Stimulated activated CD4-positive, alpha-beta T cell treated with anti-CD3 and anti-CD28 coated beads, Interleukin-1b, Interleukin-23, amount 100 ng/mL, for 1 hour (primary cell): Measurements from ENCODE around the gene OGG1.

ENCODE experiments used
- DNase-seq, 2 donors: peaks; one replicate each; pipeline ENCODE4 v3.0.0-alpha.2; 2020; ENCODE audit warnings: low read depth in 2 of 2

Gene OGG1

DNA sequence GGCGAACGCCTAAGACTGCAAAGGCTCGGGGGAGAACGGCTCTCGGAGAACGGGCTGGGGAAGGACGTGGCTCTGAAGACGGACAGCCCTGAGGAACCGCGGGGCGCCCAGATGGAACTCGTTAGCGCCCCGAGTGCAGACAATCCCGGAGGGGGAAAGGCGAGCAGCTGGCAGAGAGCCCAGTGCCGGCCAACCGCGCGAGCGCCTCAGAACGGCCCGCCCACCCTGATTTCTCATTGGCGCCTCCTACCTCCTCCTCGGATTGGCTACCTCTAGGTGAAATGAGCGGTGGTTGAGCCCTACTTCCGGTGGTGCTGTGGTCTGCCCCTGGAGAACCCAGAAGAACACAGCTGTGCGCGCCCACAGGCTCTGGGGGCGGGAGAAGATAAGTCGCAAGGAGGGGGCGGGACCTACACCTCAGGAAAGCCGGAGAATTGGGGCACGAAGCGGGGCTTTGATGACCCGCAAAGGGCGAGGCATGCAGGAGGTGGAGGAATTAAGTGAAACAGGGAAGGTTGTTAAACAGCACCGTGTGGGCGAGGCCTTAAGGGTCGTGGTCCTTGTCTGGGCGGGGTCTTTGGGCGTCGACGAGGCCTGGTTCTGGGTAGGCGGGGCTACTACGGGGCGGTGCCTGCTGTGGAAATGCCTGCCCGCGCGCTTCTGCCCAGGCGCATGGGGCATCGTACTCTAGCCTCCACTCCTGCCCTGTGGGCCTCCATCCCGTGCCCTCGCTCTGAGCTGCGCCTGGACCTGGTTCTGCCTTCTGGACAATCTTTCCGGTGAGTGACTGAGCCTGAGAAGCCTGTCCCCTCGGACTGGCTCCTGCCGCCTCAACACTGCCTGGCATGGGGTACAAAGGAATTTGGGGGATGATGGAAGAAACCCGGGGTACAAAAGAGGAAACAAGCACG is at the start of gene OGG1:
Gene OGG1 (plus strand): TSS at position 308 of the 911 bp plus-strand sequence. CDS start 335 bp downstream, at position 643.
- peak; percentile 79 to 82 for DNase-seq

- DNase-seq, result no peak
Observed at GRCh38 chr3:9700536-9700935, 49.2 kb upstream of the OGG1 start.

DNA sequence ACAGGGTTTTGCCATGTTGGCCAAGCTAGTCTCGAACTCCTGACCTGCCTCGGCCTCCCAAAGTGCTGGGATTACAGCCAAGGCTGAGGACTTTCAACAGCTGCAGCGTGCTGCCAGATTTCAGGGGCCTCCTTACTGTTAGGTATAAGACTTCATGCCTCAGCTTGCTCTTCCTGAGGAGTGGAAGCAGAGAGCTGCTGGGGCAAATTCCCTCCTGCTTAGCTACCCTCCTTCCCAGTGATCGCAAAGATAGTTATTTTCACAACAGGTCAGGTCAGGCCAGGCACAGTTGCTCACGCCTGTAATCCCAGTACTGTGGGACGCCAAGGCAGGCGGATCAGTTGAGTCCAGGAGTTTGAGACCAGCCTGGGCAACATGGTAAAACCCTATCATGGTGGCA is 48.7 kb upstream of the OGG1 start:
- DNase-seq, result no peak

DNA sequence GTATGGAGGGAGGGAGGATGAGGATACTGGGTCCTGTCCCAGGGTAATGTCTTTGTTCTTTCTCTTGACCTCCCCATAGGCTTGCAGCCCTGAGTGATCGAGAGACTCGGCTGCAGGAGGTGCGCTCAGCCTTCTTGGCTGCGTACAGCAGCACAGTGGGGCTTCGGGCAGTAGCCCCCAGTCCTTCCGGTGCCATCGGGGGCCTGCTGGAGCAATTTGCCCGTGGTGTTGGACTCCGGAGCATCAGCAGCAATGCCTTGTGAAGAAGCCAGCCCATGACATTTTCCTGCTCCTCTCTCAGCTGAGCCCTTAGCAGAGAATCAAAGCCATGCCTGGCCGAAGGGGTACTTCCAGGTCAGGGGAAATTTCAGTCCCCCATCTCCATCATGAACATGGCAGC is 48.0 kb upstream of the OGG1 start:
- no peak for DNase-seq

GRCh38 chr3:9703240-9703639 is 46.5 kb upstream of the OGG1 start:
- DNase-seq, result no peak

GRCh38 chr3:9703736-9704346 is 45.9 kb upstream of the OGG1 start, which contains the start of gene CPNE9:
TSS of gene CPNE9 (plus strand) at chr3:9703833. CDS start at chr3:9703997, 164 bp downstream.
- DNase-seq, result no peak

GRCh38 chr3:9704347-9705322 is 45.1 kb upstream of the OGG1 start:
- DNase-seq, result no peak

DNA sequence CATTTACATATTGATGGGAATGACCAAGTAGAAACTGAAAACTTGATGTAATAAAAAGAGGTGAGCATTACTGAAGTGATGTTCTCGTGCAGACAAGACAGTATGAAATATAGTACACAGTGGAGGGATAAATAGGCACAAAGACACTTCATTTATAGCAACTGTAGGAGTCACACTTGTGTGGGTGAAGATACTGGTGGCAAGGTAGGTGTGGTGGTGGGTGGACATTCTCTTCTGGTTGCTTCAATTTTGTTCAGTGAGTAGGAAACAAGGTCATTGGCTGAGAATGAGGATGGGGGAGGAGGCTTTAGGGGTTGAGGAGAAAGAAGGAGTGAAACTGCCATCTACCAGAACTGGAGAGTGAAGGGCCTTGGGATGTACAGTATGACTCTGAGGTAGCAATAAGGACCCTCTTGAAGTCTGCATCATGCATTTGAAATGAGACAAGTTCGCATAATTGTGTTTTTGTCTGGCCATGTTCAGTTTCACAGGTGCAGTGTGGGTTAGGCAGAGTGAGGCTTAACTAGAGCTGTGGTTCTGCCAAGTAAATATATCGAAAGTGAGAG is 39.5 kb upstream of the OGG1 start:
- DNase-seq, result no peak

DNA sequence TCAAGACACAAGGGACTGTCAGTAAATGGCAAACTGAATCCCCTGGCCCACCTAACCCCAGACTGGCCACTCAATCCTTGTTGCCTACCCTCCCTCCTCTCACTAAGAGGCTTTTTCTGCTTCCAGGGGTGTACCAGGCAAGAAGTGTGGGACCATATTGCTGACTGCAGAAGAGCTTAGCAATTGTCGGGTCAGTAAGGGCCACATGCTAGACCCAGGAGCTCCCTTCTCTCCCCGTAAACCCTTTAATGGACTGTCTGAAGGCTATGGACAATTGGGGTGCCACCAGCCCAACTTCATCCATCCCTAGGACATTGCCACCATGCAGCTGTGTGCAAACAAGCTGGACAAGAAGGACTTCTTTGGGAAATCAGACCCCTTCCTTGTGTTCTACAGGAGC is 37.3 kb upstream of the OGG1 start:
- no peak for DNase-seq

DNA sequence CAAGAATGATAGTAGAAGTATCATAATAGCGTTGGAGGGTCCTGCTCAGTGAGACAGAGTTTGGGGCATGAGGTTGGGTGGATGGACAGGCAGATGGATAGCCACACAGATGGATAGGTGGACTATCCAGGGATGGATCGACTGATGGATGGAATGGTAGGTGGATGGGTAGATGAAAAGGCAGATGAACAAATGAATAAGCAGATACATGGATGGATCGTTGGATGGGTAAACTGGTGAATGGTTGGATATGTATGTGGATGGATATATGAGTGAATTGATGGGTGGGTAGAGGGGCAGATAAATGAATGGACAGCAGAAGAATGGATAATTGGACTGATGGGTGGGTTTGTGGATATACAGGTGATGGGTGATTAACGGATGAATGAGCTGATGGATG is 36.6 kb upstream of the OGG1 start:
- no peak for DNase-seq

DNA sequence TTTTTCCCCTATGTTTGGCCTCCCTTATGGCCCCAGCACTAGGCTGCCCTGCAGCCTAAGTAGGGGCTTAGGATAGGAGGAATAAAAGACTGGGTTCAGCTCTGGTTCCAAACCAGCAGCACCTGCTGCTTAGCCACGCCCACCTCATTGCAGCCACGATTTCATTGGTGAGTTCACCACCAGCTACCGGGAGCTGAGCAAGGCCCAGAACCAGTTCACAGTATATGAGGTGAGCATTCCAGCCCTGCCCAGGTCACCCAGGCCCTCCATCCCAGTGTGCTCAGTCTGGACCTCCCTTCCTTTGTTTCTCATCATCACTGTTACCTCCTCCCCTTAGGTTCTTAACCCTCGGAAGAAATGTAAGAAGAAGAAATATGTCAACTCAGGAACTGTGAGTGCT is 34.6 kb upstream of the OGG1 start:
- DNase-seq, result no peak

GRCh38 chr3:9715764-9716437 is 33.9 kb upstream of the OGG1 start:
- DNase-seq, result no peak

DNA sequence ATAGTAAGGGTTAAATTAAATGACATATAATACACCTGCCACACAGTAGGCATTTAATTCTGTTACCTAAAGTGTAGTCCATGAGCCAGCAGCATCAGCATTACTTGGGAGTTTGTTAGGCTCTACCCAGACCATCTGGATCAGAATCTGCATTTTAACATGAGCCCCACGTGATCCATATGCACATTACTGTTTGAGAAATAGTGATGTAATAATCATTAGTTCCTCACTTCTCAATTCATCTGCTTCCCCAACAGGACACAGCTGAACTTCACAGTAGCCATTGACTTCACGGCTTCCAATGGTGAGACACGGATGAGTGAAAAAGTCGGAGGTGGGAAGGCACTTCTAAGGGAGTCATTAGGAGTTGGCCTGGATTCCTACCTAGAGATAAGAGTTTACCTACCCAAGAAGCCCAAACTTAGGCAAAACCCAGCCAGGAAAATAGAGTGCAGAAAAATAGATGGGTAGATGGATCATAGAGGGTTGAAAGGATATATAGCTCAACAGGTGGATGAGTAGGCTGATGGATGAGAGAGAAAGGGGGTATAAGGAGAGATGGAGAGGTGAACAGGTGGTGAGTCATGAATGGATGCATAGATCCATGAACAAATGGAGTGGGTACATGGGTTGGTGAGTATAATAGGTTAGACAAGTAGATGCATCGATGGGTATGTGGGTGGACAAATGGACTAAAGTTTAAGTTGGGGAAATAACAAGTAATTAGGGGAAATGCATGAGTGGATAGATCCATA is 32.8 kb upstream of the OGG1 start:
- DNase-seq, result no peak

DNA sequence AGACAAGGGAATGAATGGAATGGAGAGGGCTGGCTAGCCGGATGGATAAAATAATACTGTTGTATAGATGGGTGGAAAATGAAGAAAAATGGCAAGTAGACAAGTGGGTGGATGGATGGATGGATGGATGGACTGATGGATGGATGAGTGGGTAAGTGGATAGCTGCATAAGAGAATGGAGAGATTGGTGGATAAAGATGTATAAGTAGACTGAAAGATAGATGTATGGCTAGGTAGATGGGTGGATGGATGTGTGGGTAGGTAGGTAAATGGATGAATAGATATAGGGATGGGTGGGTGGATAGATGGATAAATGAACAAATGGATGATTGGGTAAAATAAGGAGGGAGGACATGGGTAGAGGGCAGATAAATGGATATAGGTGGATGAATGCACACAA is 32.2 kb upstream of the OGG1 start:
- DNase-seq, result no peak

DNA sequence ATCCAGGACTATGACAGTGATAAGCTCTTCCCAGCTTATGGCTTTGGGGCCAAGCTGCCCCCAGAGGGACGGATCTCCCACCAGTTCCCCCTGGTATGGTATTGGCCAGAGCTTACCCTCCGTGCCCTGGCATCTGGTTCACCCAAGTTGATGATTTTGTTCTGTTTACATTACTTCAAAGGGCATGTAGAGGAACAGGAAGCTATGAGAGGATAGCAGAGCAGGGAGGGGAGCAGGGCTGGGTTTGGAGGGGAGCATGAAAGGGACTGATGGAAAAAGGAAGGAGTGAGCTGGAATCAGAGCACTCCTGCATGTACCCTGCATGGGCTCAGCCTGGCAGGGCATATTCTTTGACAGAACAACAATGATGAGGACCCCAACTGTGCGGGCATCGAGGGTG is 31.6 kb upstream of the OGG1 start:
- DNase-seq, result no peak

DNA sequence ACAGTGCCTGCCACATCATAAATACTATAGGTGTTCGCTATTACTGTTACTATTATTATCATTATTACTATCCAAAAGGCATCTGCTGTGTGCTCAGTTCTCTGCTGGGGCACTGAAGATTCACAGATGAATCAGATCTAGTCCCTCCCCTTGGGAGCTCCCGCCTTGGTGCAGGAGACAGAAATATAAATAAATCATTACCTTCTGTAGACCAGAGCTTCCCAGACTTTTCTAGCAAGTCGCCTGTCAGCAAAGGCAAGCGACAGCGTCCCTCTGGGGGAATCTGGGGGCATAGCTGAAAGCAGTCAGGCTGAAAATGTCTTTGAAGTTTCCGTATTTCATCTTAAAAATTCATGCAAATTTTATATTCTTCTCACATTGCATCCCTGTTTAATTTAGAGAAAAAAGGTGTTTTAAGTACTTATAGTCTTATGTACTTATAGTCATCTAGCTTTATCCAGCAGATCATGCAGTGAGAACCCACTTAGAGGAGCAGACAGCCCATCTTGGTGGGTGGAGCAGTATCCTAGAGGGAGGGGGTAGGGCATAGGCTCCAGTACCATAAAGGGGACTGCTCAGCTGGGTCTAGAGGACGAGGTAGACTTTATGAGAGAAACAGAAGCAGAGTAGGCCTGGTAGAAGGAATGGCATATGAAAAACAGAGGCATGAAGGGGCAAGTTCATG is 28.6 kb upstream of the OGG1 start:
- no peak for DNase-seq

DNA sequence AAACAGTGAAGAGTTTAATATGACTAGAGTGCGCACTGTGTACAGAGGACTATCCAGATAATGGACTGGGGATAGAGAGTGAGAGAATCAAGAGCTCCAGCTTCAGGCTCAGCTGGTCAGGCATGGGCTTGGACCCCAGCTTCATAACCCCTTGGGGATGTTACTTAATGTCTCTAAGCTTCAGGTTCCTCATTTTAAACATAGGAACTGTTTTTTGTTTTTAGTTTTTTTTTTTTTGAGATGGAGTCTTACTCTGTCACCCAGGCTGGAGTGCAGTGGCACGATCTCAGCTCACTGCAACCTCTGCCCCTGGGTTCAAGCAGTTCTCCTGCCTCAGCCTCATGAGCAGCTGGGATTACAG is 28.1 kb upstream of the OGG1 start:
- DNase-seq, result no peak

DNA sequence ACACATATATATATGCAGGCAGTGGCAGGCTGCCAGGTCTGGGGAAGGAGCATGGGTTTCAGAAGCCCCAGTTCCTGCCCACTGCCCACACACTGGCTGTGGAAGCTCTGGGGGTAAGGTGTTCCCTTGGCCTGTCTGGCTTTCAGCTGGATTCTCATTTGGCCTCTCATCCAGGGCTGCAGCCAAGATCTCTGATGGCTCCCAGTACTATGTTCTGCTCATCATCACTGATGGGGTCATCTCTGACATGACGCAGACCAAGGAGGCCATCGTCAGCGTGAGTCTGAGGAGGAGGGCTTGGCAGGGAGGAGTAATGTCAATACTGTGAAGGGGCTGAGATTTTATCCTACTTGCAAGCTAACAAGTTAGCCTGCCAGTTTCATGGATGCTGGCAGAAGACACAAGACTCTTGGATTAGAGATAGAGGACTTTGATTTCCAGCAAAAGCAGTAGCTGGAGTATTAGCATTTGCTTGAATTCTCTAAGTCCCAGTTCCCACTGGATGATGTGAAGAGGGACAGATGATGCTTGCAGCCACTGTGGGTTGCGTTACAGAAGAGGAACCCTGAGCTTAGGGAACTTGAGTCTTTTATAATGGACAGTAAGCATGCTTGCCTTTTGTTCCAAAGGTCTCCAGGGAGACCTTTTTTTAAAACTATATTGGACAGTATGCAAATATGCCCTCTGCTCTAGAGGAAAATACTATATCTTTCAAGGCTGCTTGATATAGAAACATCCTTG is 23.8 kb upstream of the OGG1 start:
- DNase-seq, result no peak

DNA sequence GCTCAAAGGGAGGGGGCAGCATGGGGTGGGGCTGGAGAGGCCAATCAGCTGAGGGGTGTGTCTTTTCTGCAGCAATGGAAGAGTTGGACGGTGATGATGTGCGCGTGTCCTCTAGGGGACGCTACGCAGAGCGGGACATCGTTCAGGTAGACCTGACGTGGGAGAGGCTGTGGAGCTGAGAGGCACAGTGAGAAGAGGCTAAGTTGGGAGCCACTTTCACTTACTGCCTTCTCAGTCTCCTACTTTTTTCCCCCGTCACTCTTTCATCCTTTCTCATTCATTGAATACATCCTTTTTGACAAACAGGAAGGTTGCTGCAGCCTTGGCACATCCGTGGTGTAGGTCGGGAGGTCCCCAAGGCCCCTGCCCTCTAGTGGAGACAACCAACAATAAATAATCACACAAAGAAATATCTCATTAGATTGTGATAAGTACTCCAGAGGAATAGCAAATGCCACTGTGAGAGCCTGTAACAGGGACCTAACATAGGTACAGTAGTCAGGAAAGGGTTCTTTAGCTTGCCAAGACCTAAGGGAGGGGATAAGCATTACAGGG is 22.6 kb upstream of the OGG1 start:
- DNase-seq, result no peak
